Fibroblast of lung (primary cell): ENCODE results near the gene VENTX. TPM values are rescaled to one million over a fixed set of nuclear protein-coding genes. Genes with fewer than 3 reads are reported as not detected.

Experiments
- DNase-seq, 2 donors: peaks; one replicate each; pipeline versions ENCODE4 v3.0.0 to v3.0.0-alpha.2; 2010; ENCODE audit warnings: low read depth in 2 of 2
- H2AFZ ChIP-seq: 2 replicates; pipeline ENCODE4 v1.5.1; 2012; ENCODE audit warnings: low read length, control low read depth, inconsistent platforms
- H3K27ac ChIP-seq: 2 replicates; pipeline ENCODE4 v1.5.1; 2011; ENCODE audit warnings: low read length, control low read depth; ENCODE audit not compliant: insufficient read depth
- H3K27me3 ChIP-seq: 2 replicates; pipeline ENCODE4 v1.5.1; 2011; ENCODE audit warnings: mild to moderate bottlenecking, low read length; ENCODE audit not compliant: control insufficient read depth, insufficient read depth
- H3K36me3 ChIP-seq: 2 replicates; pipeline ENCODE4 v1.5.1; 2011; ENCODE audit warnings: low read length; ENCODE audit not compliant: control insufficient read depth, insufficient read depth
- H3K4me1 ChIP-seq: 2 replicates; pipeline ENCODE4 v1.5.1; 2011; ENCODE audit warnings: low read length; ENCODE audit not compliant: control insufficient read depth, insufficient read depth; ENCODE audit errors: extremely low read depth
- H3K4me2 ChIP-seq: 2 replicates; pipeline ENCODE4 v1.5.1; 2011; ENCODE audit warnings: low read length, control low read depth; ENCODE audit not compliant: insufficient read depth; ENCODE audit errors: extremely low read depth
- H3K4me3 ChIP-seq, 4 experiments: fragments of 200-600 bp in 1 of 4; sonication (generic) in 1 of 4; replicated peaks in 1 of 4; 2 replicates each; pipeline ENCODE4 v1.5.1; 2011 to 2016; ENCODE audit warnings: low read length in 4 of 4, low read depth in 3 of 4, mild to moderate bottlenecking in 3 of 4, control low read depth in 2 of 4, inconsistent platforms in 1 of 4, mixed read lengths in 1 of 4; ENCODE audit not compliant: insufficient read depth in 1 of 4; ENCODE audit errors: control extremely low read depth in 1 of 4
- H3K79me2 ChIP-seq: 2 replicates; pipeline ENCODE4 v1.5.1; 2012; ENCODE audit warnings: mild to moderate bottlenecking, low read length, inconsistent platforms; ENCODE audit not compliant: control insufficient read depth, insufficient read depth
- H3K9ac ChIP-seq: 2 replicates; pipeline ENCODE4 v1.5.1; 2011; ENCODE audit warnings: mild to moderate bottlenecking, low read length, control low read depth; ENCODE audit not compliant: insufficient read depth
- H3K9me3 ChIP-seq: 2 replicates; pipeline ENCODE4 v1.5.1; 2012; ENCODE audit warnings: low read depth, low read length; ENCODE audit not compliant: control insufficient read depth, insufficient read depth
- H4K20me1 ChIP-seq: 2 replicates; pipeline ENCODE4 v1.5.1; 2011; ENCODE audit warnings: low read length; ENCODE audit not compliant: control insufficient read depth, insufficient read depth; ENCODE audit errors: extremely low read depth
- EZH2 ChIP-seq: IDR thresholded peaks from 2 replicates; pipeline ENCODE4 v1.5.1; 2012; ENCODE audit warnings: low read length, control low read depth, mild to moderate bottlenecking; ENCODE audit errors: missing control alignments
- polyA plus RNA-seq, 2 donors: library from polyadenylated mRNA; depleted of rRNA in 1 of 2; stranded (reverse) in 1 of 2; unstranded in 1 of 2; fragments of >200 nt; gene quantifications; 2 replicates each; pipeline ENCODE4 v1.2.1, GENCODE V29; 2011 to 2012; ENCODE audit warnings: missing spikeins in 1 of 2
- total RNA-seq: library from RNA; depleted of rRNA; stranded (reverse); fragments of >200 nt; gene quantifications from 2 replicates; pipeline ENCODE4 v1.2.1, GENCODE V29; 2014
- TF ChIP-seq, protein P1 (sequence below), 2 donors: IDR thresholded peaks in 1 of 2; conservative IDR thresholded peaks in 1 of 2; 1 replicate in 1 of 2; 2 replicates in 1 of 2; pipeline ENCODE4 v1.5.1; 2011 to 2012; ENCODE audit warnings: low read length in 2 of 2, control low read depth in 1 of 2, inconsistent platforms in 1 of 2, low read depth in 1 of 2, mild to moderate bottlenecking in 1 of 2

VENTX gene
- total and polyA plus RNA-seq, 2 donors (not counting 1 experiment from before 2014, with no cell fraction given) = not detected

- Histone ChIP-seq H2AFZ (no peak overlapping the region), H3K4me1 (no peaks in the 10 kb centered on the region), H3K36me3 (no peaks in the 10 kb centered on the region), H3K9ac (no peak overlapping the region), H3K27me3 (no peaks in the 10 kb centered on the region), H3K27ac (no peak overlapping the region), H3K79me2 (no peaks in the 10 kb centered on the region), H4K20me1 (no peaks in the 10 kb centered on the region), H3K9me3 (no peaks in the 10 kb centered on the region), H3K4me3 (no peak overlapping the region), H3K4me2 (no peak overlapping the region)
- TF ChIP-seq, protein P1, sequence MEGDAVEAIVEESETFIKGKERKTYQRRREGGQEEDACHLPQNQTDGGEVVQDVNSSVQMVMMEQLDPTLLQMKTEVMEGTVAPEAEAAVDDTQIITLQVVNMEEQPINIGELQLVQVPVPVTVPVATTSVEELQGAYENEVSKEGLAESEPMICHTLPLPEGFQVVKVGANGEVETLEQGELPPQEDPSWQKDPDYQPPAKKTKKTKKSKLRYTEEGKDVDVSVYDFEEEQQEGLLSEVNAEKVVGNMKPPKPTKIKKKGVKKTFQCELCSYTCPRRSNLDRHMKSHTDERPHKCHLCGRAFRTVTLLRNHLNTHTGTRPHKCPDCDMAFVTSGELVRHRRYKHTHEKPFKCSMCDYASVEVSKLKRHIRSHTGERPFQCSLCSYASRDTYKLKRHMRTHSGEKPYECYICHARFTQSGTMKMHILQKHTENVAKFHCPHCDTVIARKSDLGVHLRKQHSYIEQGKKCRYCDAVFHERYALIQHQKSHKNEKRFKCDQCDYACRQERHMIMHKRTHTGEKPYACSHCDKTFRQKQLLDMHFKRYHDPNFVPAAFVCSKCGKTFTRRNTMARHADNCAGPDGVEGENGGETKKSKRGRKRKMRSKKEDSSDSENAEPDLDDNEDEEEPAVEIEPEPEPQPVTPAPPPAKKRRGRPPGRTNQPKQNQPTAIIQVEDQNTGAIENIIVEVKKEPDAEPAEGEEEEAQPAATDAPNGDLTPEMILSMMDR (conservative IDR thresholded peaks at IDR 0.05 in 1 of 2, IDR thresholded peaks at IDR 0.05 in 1 of 2; ENCODE audit: low read depth in 1 of 2, low read length in 2 of 2) = no peak
- TF ChIP-seq EZH2 = no peak
- DNase-seq = no peak
Observed at GRCh38 chr10:133189726-133190125, 47.9 kb upstream of the VENTX start.

GRCh38 chr10:133190225-133190624, 47.4 kb upstream of the VENTX start:
- no peak overlapping the region for H2AFZ ChIP-seq
- H3K27ac ChIP-seq = no peak overlapping the region
- no peak for DNase-seq
- H3K4me2 ChIP-seq = no peak overlapping the region
- H4K20me1 ChIP-seq = no peaks in the 10 kb centered on the region
- H3K4me1 ChIP-seq = no peaks in the 10 kb centered on the region
- no peaks in the 10 kb centered on the region for H3K27me3 ChIP-seq
- no peaks in the 10 kb centered on the region for H3K36me3 ChIP-seq
- H3K9me3 ChIP-seq = no peaks in the 10 kb centered on the region
- no peak for TF ChIP-seq EZH2
- TF ChIP-seq, protein P1 (conservative IDR thresholded peaks at IDR 0.05 in 1 of 2, IDR thresholded peaks at IDR 0.05 in 1 of 2; ENCODE audit: low read depth in 1 of 2, low read length in 2 of 2) = no peak
- H3K4me3 ChIP-seq = no peak overlapping the region
- H3K9ac ChIP-seq = no peak overlapping the region
- H3K79me2 ChIP-seq = no peaks in the 10 kb centered on the region

DNA sequence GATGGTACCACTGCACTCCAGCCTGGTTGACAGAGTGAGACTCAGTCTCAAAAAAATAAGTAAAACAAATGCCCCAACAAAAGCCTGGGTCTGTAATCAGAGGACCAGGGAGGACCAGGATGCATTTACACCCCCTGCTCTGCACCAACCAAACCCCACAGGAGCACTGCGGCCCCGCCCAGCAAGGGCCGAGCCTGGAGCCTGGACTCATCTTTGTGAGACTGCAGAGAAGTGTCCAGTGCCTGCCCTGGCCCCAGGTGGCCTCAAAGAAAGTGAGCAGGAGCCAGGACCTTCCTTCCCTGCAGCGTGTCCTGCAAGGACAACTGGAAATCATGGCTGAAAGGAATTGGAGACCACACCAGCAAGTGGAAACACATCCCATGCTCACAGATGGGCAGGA, 46.0 kb upstream of the VENTX start:
- DNase-seq = no peak
- H3K27ac ChIP-seq = no peak overlapping the region
- no peak overlapping the region for H2AFZ ChIP-seq
- TF ChIP-seq EZH2 = no peak
- TF ChIP-seq, protein P1 (conservative IDR thresholded peaks at IDR 0.05 in 1 of 2, IDR thresholded peaks at IDR 0.05 in 1 of 2; ENCODE audit: low read depth in 1 of 2, low read length in 2 of 2) = no peak
- no peak overlapping the region for H3K9ac ChIP-seq
- no peaks in the 10 kb centered on the region for H3K36me3 ChIP-seq
- no peaks in the 10 kb centered on the region for H3K9me3 ChIP-seq
- no peaks in the 10 kb centered on the region for H3K79me2 ChIP-seq
- H3K4me3 ChIP-seq = no peak overlapping the region
- no peaks in the 10 kb centered on the region for H4K20me1 ChIP-seq
- no peaks in the 10 kb centered on the region for H3K4me1 ChIP-seq
- H3K4me2 ChIP-seq = no peak overlapping the region
- H3K27me3 ChIP-seq = no peaks in the 10 kb centered on the region
